Mammary epithelial cell (primary cell): Measurements from ENCODE around the gene SPDYE6.
"Not testable (repeated sequence)": the region's sequence is repeated elsewhere in the genome, so short reads cannot be mapped to it uniquely, and the experiment has no call there.

Experiments used
- CTCF ChIP-seq, 2 donors: IDR thresholded peaks in 1 of 2; conservative IDR thresholded peaks in 1 of 2; 2 replicates each; pipeline ENCODE4 v1.5.1; 2011 to 2012; ENCODE audit warnings: inconsistent platforms in 2 of 2, low read length in 2 of 2, mild to moderate bottlenecking in 2 of 2, control low read depth in 1 of 2, low read depth in 1 of 2; ENCODE audit not compliant: insufficient read depth in 1 of 2; ENCODE audit errors: extremely low read depth in 1 of 2
- EZH2 ChIP-seq: IDR thresholded peaks from 2 replicates; pipeline ENCODE4 v1.6.1; 2012; ENCODE audit warnings: low read length, inconsistent platforms, borderline replicate concordance

GRCh38 chr7:102380837-102381236, 24.6 kb upstream of the SPDYE6 start:
- TF ChIP-seq CTCF (conservative IDR thresholded peaks at IDR 0.05 in 1 of 2, IDR thresholded peaks at IDR 0.05 in 1 of 2; ENCODE audit: extremely low read depth in 1 of 2, insufficient read depth in 1 of 2, low read depth in 1 of 2, low read length in 2 of 2); EZH2: not testable (repeated sequence)
